ENCODE results near the gene DTX3.

GRCh38 chr12:57637364-57637763 lies 32.7 kb downstream of the DTX3 start:
- TF ChIP-seq, protein P1, sequence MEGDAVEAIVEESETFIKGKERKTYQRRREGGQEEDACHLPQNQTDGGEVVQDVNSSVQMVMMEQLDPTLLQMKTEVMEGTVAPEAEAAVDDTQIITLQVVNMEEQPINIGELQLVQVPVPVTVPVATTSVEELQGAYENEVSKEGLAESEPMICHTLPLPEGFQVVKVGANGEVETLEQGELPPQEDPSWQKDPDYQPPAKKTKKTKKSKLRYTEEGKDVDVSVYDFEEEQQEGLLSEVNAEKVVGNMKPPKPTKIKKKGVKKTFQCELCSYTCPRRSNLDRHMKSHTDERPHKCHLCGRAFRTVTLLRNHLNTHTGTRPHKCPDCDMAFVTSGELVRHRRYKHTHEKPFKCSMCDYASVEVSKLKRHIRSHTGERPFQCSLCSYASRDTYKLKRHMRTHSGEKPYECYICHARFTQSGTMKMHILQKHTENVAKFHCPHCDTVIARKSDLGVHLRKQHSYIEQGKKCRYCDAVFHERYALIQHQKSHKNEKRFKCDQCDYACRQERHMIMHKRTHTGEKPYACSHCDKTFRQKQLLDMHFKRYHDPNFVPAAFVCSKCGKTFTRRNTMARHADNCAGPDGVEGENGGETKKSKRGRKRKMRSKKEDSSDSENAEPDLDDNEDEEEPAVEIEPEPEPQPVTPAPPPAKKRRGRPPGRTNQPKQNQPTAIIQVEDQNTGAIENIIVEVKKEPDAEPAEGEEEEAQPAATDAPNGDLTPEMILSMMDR (IDR thresholded peaks at IDR 0.05) = no peak
- TF ChIP-seq POLR2A (IDR thresholded peaks at IDR 0.05) = no peak
- TF ChIP-seq POLR2AphosphoS5 (IDR thresholded peaks at IDR 0.05; ENCODE audit: insufficient read depth in 1 of 2, low read depth in 1 of 2) = no peak

Measured in vagina (tissue), 2 donors.